Stimulated activated effector memory CD8-positive, alpha-beta T cell treated with anti-CD3 and anti-CD28 coated beads, Interleukin-12 subunit alpha, Interleukin-12 subunit beta, amount 100 ng/mL, for 72 hours (primary cell): ENCODE results near the gene DGKD.
A peak's percentile ranks its signal among the peaks of the same experiment; 100 is the strongest.

Experiments used
- ATAC-seq: fragments of 150-1000 bp; cut with Tn5 transposase; 2 replicates; pipeline ENCODE4 v1.10.0; 2021
- DNase-seq, 2 donors: peaks; one replicate each; pipeline ENCODE4 v3.0.0; 2021 to 2022; ENCODE audit warnings: low spot score in 2 of 2
- H3K27ac Mint-ChIP-seq: one replicate; pipeline ENCODE4 v1.8.0; 2022; ENCODE audit warnings: mild to moderate bottlenecking, mixed read lengths
- H3K36me3 Mint-ChIP-seq: one replicate; pipeline ENCODE4 v1.8.0; 2022; ENCODE audit warnings: mild to moderate bottlenecking, mixed read lengths
- H3K4me1 Mint-ChIP-seq: one replicate; pipeline ENCODE4 v1.8.0; 2022; ENCODE audit warnings: mixed read lengths
- H3K4me3 Mint-ChIP-seq: one replicate; pipeline ENCODE4 v1.8.0; 2022; ENCODE audit warnings: mild to moderate bottlenecking, mixed read lengths
- H3K9me3 Mint-ChIP-seq: one replicate; pipeline ENCODE4 v1.8.0; 2022; ENCODE audit warnings: mixed read lengths

The DGKD gene

GRCh38 chr2:233451950-233452349 is 97.7 kb downstream of the DGKD start:
- no peak for DNase-seq
- ATAC-seq, result no peak
- H3K9me3 Mint-ChIP-seq, result no peaks in the 10 kb centered on the region
- peak overlapping the region; percentile 73 for H3K27ac Mint-ChIP-seq
- H3K36me3 Mint-ChIP-seq, result peaks cover 100% of the 10 kb centered on the region
- H3K4me3 Mint-ChIP-seq, result no peak overlapping the region
- peaks cover 10% of the 10 kb centered on the region for H3K4me1 Mint-ChIP-seq

- no peaks in the 10 kb centered on the region for H3K9me3 Mint-ChIP-seq
- peak overlapping the region; percentile 61 for H3K27ac Mint-ChIP-seq
- H3K36me3 Mint-ChIP-seq, result peaks cover 100% of the 10 kb centered on the region
Observed at GRCh38 chr2:233453111-233453915, 99.0 kb downstream of the DGKD start.

GRCh38 chr2:233453916-233454315 is 99.6 kb downstream of the DGKD start:
- ATAC-seq (no peak), DNase-seq (no peak)
- no peaks in the 10 kb centered on the region for H3K9me3 Mint-ChIP-seq
- H3K4me3 Mint-ChIP-seq, result no peak overlapping the region
- H3K27ac Mint-ChIP-seq, result peak overlapping the region; percentile 61
- H3K4me1 Mint-ChIP-seq, result peaks cover 12% of the 10 kb centered on the region
- H3K36me3 Mint-ChIP-seq, result peaks cover 100% of the 10 kb centered on the region

More at GRCh38 chr2:233453111-233453915, 99.0 kb downstream of the DGKD start:
- peaks cover 14% of the 10 kb centered on the region for H3K4me1 Mint-ChIP-seq
- DNase-seq, result no peak
- no peak overlapping the region for H3K4me3 Mint-ChIP-seq
- ATAC-seq, result no peak

GRCh38 chr2:233455006-233455405 is 100.7 kb downstream of the DGKD start:
- H3K36me3 Mint-ChIP-seq, result peaks cover 100% of the 10 kb centered on the region
- H3K4me1 Mint-ChIP-seq, result peaks cover 12% of the 10 kb centered on the region
- H3K9me3 Mint-ChIP-seq, result no peaks in the 10 kb centered on the region
- DNase-seq (no peak), ATAC-seq (no peak)
- no peak overlapping the region for H3K4me3 Mint-ChIP-seq
- no peak overlapping the region for H3K27ac Mint-ChIP-seq

- no peak for DNase-seq
- Mint-ChIP-seq H3K9me3 (no peaks in the 10 kb centered on the region), H3K4me3 (no peak overlapping the region), H3K36me3 (peaks cover 100% of the 10 kb centered on the region), H3K27ac (no peak overlapping the region), H3K4me1 (peaks cover 12% of the 10 kb centered on the region)
- ATAC-seq, result no peak
Observed at GRCh38 chr2:233455491-233455890, 101.2 kb downstream of the DGKD start.

- no peak overlapping the region for H3K27ac Mint-ChIP-seq
Observed at GRCh38 chr2:233456111-233456510, 101.8 kb downstream of the DGKD start.

GRCh38 chr2:233456934-233457333 is 102.6 kb downstream of the DGKD start:
- DNase-seq (no peak), ATAC-seq (no peak)
- no peaks in the 10 kb centered on the region for H3K9me3 Mint-ChIP-seq
- H3K4me1 Mint-ChIP-seq, result peaks cover 12% of the 10 kb centered on the region
- peak overlapping the region; percentile 6 for H3K27ac Mint-ChIP-seq
- H3K36me3 Mint-ChIP-seq, result peaks cover 100% of the 10 kb centered on the region
- no peak overlapping the region for H3K4me3 Mint-ChIP-seq

More at GRCh38 chr2:233456111-233456510, 101.8 kb downstream of the DGKD start:
- Mint-ChIP-seq H3K4me1 (peaks cover 12% of the 10 kb centered on the region), H3K9me3 (no peaks in the 10 kb centered on the region), H3K4me3 (no peak overlapping the region), H3K36me3 (peaks cover 100% of the 10 kb centered on the region)
- DNase-seq (no peak), ATAC-seq (no peak)

- Mint-ChIP-seq H3K4me3 (no peak overlapping the region), H3K4me1 (peaks cover 12% of the 10 kb centered on the region), H3K36me3 (peaks cover 100% of the 10 kb centered on the region), H3K9me3 (no peaks in the 10 kb centered on the region), H3K27ac (peak overlapping the region; percentile 6)
- ATAC-seq, result no peak
- DNase-seq, result no peak
Observed at GRCh38 chr2:233457356-233457755, 103.1 kb downstream of the DGKD start.

- peaks cover 100% of the 10 kb centered on the region for H3K36me3 Mint-ChIP-seq
- DNase-seq (no peak), ATAC-seq (no peak)
- peak overlapping the region; percentile 63 for H3K27ac Mint-ChIP-seq
- no peak overlapping the region for H3K4me3 Mint-ChIP-seq
- no peaks in the 10 kb centered on the region for H3K9me3 Mint-ChIP-seq
- H3K4me1 Mint-ChIP-seq, result peaks cover 11% of the 10 kb centered on the region
Observed at GRCh38 chr2:233458031-233458610, 103.8 kb downstream of the DGKD start.

- no peak for DNase-seq
- no peak for ATAC-seq
- peaks cover 7% of the 10 kb centered on the region for H3K4me1 Mint-ChIP-seq
- peaks cover 100% of the 10 kb centered on the region for H3K36me3 Mint-ChIP-seq
- H3K9me3 Mint-ChIP-seq, result no peaks in the 10 kb centered on the region
- H3K4me3 Mint-ChIP-seq, result no peak overlapping the region
- peak overlapping the region; percentile 63 for H3K27ac Mint-ChIP-seq
Observed at GRCh38 chr2:233458826-233459225, 104.5 kb downstream of the DGKD start.

GRCh38 chr2:233459426-233459825 is 105.1 kb downstream of the DGKD start:
- DNase-seq (no peak), ATAC-seq (no peak)
- Mint-ChIP-seq H3K9me3 (no peaks in the 10 kb centered on the region), H3K4me3 (no peak overlapping the region), H3K27ac (peak overlapping the region; percentile 63), H3K36me3 (peaks cover 100% of the 10 kb centered on the region), H3K4me1 (peaks cover 7% of the 10 kb centered on the region)

- no peak overlapping the region for H3K4me3 Mint-ChIP-seq
- H3K4me1 Mint-ChIP-seq, result peaks cover 7% of the 10 kb centered on the region
- DNase-seq (no peak), ATAC-seq (no peak)
- H3K36me3 Mint-ChIP-seq, result peaks cover 100% of the 10 kb centered on the region
- no peak overlapping the region for H3K27ac Mint-ChIP-seq
- no peaks in the 10 kb centered on the region for H3K9me3 Mint-ChIP-seq
Observed at GRCh38 chr2:233460726-233461441, 106.6 kb downstream of the DGKD start.

- Mint-ChIP-seq H3K27ac (peak overlapping the region; percentile 67), H3K36me3 (peaks cover 100% of the 10 kb centered on the region), H3K9me3 (no peaks in the 10 kb centered on the region), H3K4me1 (peaks cover 7% of the 10 kb centered on the region), H3K4me3 (no peak overlapping the region)
- DNase-seq, result no peak
- no peak for ATAC-seq
Observed at GRCh38 chr2:233461481-233461891, 107.2 kb downstream of the DGKD start.

GRCh38 chr2:233462202-233462785 is 108.0 kb downstream of the DGKD start:
- DNase-seq, result no peak
- peaks cover 4% of the 10 kb centered on the region for H3K4me1 Mint-ChIP-seq
- peaks cover 100% of the 10 kb centered on the region for H3K36me3 Mint-ChIP-seq
- H3K9me3 Mint-ChIP-seq, result no peaks in the 10 kb centered on the region
- no peak for ATAC-seq
- H3K27ac Mint-ChIP-seq, result peak overlapping the region; percentile 67
- H3K4me3 Mint-ChIP-seq, result no peak overlapping the region

GRCh38 chr2:233462826-233463470 is 108.7 kb downstream of the DGKD start:
- H3K36me3 Mint-ChIP-seq, result peaks cover 100% of the 10 kb centered on the region
- H3K4me1 Mint-ChIP-seq, result no peaks in the 10 kb centered on the region
- ATAC-seq (no peak), DNase-seq (no peak)
- no peak overlapping the region for H3K4me3 Mint-ChIP-seq
- no peaks in the 10 kb centered on the region for H3K9me3 Mint-ChIP-seq
- no peak overlapping the region for H3K27ac Mint-ChIP-seq
